ENCODE measurements around the gene ZNF454.

ZNF454 gene

DNA sequence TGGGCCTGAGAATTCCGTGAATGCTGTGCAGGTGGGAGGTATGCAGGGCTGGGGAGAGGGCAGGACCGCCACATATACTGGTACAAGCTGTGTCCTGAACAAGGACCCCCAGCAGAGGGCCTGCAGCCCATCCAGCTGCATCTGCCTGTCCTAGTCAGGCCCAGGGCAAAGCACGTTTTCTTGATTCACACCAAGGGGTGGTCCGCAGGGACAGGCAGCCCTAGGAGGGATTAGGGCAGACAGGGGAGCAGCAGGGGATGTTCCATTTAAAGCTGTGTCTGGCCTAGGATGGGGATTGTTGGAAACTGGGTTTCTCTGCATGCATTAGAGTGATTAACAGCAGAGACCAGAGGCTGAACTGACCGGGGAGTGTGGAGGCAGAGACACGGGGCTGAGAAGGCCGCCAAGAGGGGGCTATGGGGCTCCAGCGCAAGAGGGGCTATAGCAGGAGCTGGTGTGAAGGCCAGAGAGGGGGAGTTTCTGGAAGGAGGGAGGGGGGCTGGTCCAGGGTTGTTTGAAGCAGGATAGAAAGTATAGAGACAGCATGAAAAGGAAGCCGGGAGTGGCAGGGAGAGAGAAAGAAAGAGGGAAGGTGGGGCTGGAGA lies 51.4 kb downstream of the ZNF454 start:
- in situ Hi-C loops (cut with MboI; ENCODE audit: low sequenced_read_pairs), result no loop called here

DNA sequence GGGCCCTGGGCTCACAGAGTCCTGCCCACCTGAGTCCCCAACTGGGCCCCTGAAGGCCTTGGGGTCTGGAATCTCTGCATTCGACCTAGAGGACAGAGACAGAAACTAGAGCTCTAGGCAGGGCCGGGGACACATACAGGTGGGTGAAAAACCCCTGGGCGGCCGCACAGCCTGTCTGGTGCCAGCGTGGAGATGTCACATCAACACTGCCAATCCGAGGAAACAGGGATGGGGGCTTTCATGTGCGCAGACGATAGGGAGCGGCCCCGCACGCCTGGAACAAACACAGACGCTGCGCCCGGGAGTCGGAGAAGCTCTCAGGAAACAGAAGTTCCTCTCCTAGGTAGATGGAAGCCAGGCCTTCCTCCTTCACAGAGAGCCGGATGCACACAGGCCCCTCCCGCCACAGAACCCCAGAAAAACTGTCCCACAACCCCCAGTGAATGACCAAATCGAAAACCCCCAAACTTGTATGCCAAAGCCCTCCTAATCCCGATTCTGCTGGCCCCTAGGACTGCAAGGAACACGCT lies 52.3 kb downstream of the ZNF454 start:
- in situ Hi-C loops (cut with MboI; ENCODE audit: low sequenced_read_pairs), result no loop called here

DNA sequence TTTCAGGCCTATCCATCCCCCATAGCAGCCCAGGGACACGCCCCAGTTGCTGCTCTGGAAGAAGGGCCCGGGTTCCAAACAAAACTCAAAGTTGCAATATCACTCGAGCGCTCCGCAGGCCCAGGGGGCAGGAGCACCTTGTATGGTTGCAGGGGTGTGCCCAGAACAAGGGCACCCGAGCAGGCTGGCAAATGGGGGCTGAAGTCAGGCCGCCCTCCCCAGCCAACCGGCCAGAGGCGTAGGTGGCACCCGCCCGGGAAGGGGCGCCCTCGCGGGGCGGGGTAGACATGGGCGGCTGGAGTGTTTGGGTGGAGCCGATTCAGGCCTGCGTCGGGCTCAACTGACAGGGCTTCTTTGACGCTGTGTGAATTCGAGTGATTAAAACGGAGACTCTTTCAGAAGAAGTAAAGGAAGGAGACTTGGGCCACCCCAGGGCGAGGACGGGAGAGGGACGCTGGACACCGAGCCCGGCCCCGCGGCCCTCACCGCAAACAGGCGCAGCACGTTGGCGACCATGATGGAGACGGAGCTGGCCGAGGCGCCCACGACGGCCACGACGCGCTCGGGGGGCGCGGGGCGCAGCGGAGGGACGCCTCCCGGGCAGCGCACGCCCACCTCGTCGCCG lies 53.1 kb downstream of the ZNF454 start:
- in situ Hi-C loops (cut with MboI; ENCODE audit: low sequenced_read_pairs), result no loop called here

DNA sequence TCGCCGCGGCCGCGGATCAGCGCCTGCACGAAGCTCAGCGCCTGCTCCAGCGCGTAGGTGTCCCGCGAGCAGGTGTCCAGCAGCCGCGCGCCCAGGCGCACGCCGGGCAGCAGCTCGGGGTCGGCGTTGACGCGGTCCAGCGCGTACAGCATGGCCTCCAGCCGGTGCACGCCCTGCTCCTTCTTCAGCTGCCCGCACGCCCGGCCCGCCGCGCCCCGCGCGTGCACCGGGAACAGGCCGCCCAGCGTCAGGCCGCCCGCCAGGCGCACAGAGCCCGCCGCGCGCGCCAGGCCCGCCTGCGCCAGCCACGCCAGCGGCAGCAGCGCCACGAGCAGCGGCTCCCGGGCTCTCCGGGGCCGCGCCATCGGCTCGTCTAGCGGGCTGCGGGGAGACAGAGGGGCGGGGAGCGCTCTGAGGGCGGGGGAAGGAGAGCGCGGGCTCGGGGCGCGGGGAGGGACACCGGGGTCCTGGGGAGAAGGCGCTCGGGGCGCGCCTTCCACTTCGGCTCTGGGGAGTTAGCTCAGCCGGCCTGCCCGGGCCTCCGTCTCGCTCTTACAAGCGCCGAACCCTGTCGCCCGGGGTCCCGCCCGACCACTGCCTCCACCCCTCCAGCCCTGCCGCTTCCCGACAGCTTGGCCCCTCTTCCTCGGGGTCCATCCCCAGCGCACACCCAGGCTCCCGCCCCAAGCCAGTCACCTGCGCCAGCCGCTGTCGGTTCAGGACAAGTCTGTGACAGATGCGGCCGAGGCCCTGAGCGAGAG lies 53.8 kb downstream of the ZNF454 start, which contains the start of gene GRM6:
Gene GRM6, minus strand, starts transcription at position 741 of the 761 bp plus-strand sequence. Its CDS starts 376 bp downstream, at position 365.
- in situ Hi-C loops (cut with MboI; ENCODE audit: low sequenced_read_pairs), result no loop called here

GRCh38 chr5:178995341-178995690 lies 54.3 kb downstream of the ZNF454 start:
- in situ Hi-C loops (cut with MboI; ENCODE audit: low sequenced_read_pairs), result no loop called here

GRCh38 chr5:178996156-178996555 lies 55.2 kb downstream of the ZNF454 start:
- in situ Hi-C loops (cut with MboI; ENCODE audit: low sequenced_read_pairs), result no loop called here

GRCh38 chr5:178997191-178997590 lies 56.2 kb downstream of the ZNF454 start:
- in situ Hi-C loops (cut with MboI; ENCODE audit: low sequenced_read_pairs), result no loop called here

- in situ Hi-C loops (cut with MboI; ENCODE audit: low sequenced_read_pairs), result no loop called here
These were observed 57.4 kb downstream of the ZNF454 start for GRCh38 chr5:178998441-178998840.

DNA sequence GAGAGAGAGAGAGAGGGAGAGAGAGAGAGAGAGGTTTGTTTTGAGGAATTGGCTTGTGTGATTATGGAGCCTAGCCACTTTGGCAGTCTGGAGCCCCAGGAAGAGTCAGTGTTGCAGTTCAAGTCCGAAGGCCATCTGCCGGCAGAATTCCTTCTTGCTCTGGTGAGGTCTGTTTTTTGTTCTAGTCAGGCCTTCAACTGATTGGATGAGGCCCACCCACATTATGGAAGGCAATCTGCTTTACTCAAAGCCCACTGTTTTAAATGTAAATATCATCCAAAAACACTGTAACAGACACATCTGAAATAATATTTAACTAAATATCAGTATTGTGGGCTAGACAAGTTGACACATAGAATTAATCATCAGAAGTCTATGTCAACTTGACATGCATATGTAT lies 65.6 kb downstream of the ZNF454 start:
- in situ Hi-C loops (cut with MboI; ENCODE audit: low sequenced_read_pairs), result no loop called here

- in situ Hi-C loops (cut with MboI; ENCODE audit: low sequenced_read_pairs), result no loop called here
These were observed 67.7 kb downstream of the ZNF454 start for GRCh38 chr5:179008667-179009066.
